ENCODE measurements around the gene SASH3. TPM values are rescaled to one million over a fixed set of nuclear protein-coding genes. Genes with fewer than 3 reads are reported as not detected.

The SASH3 gene
- total and polyA plus RNA-seq, 2 experiments from 2014 or later: 0.06 TPM; not detected in 1

GRCh38 chrX:129791336-129791735 is 11.6 kb downstream of the SASH3 start:
- Histone ChIP-seq H3K4me1 (ENCODE audit: insufficient read depth) (no peaks in the 10 kb centered on the region), H3K27ac (no peak overlapping the region), H3K9ac (no peak overlapping the region), H3K4me3 (no peak overlapping the region), H3K36me3 (ENCODE audit: low read depth) (no peaks in the 10 kb centered on the region), H2AFZ (no peak overlapping the region), H4K20me1 (ENCODE audit: insufficient read depth) (no peaks in the 10 kb centered on the region), H3K79me2 (ENCODE audit: insufficient read depth) (no peaks in the 10 kb centered on the region), H3K9me3 (ENCODE audit: low read depth) (no peaks in the 10 kb centered on the region), H3K4me2 (ENCODE audit: unreplicated experiment) (no peak overlapping the region), H3K27me3 (replicated peaks; ENCODE audit: insufficient read depth) (no peaks in the 10 kb centered on the region), H3F3A (ENCODE audit: insufficient read depth) (no peaks in the 10 kb centered on the region), H3K9me2 (ENCODE audit: insufficient read depth) (no peaks in the 10 kb centered on the region)
- TF ChIP-seq EZH2 (IDR thresholded peaks at IDR 0.05; ENCODE audit: insufficient read depth, poor library complexity, severe bottlenecking) (no peak), EZH2phosphoT487 (IDR thresholded peaks at IDR 0.05; ENCODE audit: insufficient read depth, low read depth) (no peak)
- in situ Hi-C loops (cut with MboI): no loop called here
- no peak for DNase-seq
- WGBS, 2 experiments (ENCODE audit: low coverage in 1 of 2, low lambda C conversion rate in 2 of 2, missing lambda C conversion rate in 2 of 2): 79 to 83% methylated on average over 6 to 8 of the region's 8 CpGs

GRCh38 chrX:129791961-129792570 is 12.3 kb downstream of the SASH3 start:
- Histone ChIP-seq H3K4me2 (ENCODE audit: unreplicated experiment) (no peak overlapping the region), H3K9ac (no peak overlapping the region), H3K4me3 (no peak overlapping the region), H2AFZ (no peak overlapping the region), H3K4me1 (ENCODE audit: insufficient read depth) (no peaks in the 10 kb centered on the region), H3F3A (ENCODE audit: insufficient read depth) (no peaks in the 10 kb centered on the region), H3K27me3 (replicated peaks; ENCODE audit: insufficient read depth) (no peaks in the 10 kb centered on the region), H3K79me2 (ENCODE audit: insufficient read depth) (no peaks in the 10 kb centered on the region), H3K36me3 (ENCODE audit: low read depth) (no peaks in the 10 kb centered on the region), H3K9me2 (ENCODE audit: insufficient read depth) (no peaks in the 10 kb centered on the region), H4K20me1 (ENCODE audit: insufficient read depth) (no peaks in the 10 kb centered on the region), H3K27ac (no peak overlapping the region), H3K9me3 (ENCODE audit: low read depth) (no peaks in the 10 kb centered on the region)
- in situ Hi-C loops (cut with MboI): no loop called here
- no peak for DNase-seq
- 74 to 77% methylated on average over 8 to 10 of the region's 11 CpGs for WGBS, 2 experiments (ENCODE audit: low coverage in 1 of 2, low lambda C conversion rate in 2 of 2, missing lambda C conversion rate in 2 of 2)
- TF ChIP-seq EZH2phosphoT487 (IDR thresholded peaks at IDR 0.05; ENCODE audit: insufficient read depth, low read depth) (no peak), EZH2 (IDR thresholded peaks at IDR 0.05; ENCODE audit: insufficient read depth, poor library complexity, severe bottlenecking) (no peak)

- DNase-seq: no peak
- no peaks in the 10 kb centered on the region for H3K4me1 ChIP-seq (ENCODE audit: insufficient read depth)
- no peaks in the 10 kb centered on the region for H3K9me3 ChIP-seq (ENCODE audit: low read depth)
- no peak overlapping the region for H3K4me2 ChIP-seq (ENCODE audit: unreplicated experiment)
- no peak overlapping the region for H2AFZ ChIP-seq
- no peaks in the 10 kb centered on the region for H3F3A ChIP-seq (ENCODE audit: insufficient read depth)
- H3K27me3 ChIP-seq (replicated peaks; ENCODE audit: insufficient read depth): no peaks in the 10 kb centered on the region
- H3K79me2 ChIP-seq (ENCODE audit: insufficient read depth): no peaks in the 10 kb centered on the region
- WGBS, 2 experiments (ENCODE audit: low coverage in 1 of 2, low lambda C conversion rate in 2 of 2, missing lambda C conversion rate in 2 of 2): 73 to 81% methylated on average over 13 to 17 of the region's 18 CpGs
- H3K4me3 ChIP-seq: no peak overlapping the region
- H3K9ac ChIP-seq: no peak overlapping the region
- no peaks in the 10 kb centered on the region for H4K20me1 ChIP-seq (ENCODE audit: insufficient read depth)
- in situ Hi-C loops (cut with MboI): no loop called here
- no peaks in the 10 kb centered on the region for H3K36me3 ChIP-seq (ENCODE audit: low read depth)
- H3K27ac ChIP-seq: no peak overlapping the region
- TF ChIP-seq EZH2 (IDR thresholded peaks at IDR 0.05; ENCODE audit: insufficient read depth, poor library complexity, severe bottlenecking): no peak
- no peak for TF ChIP-seq EZH2phosphoT487 (IDR thresholded peaks at IDR 0.05; ENCODE audit: insufficient read depth, low read depth)
- H3K9me2 ChIP-seq (ENCODE audit: insufficient read depth): no peaks in the 10 kb centered on the region
Measured at GRCh38 chrX:129792586-129793291, 13.0 kb downstream of the SASH3 start.

- Histone ChIP-seq H3K9me2 (ENCODE audit: insufficient read depth) (no peaks in the 10 kb centered on the region), H3K27ac (no peak overlapping the region), H3K27me3 (replicated peaks; ENCODE audit: insufficient read depth) (no peaks in the 10 kb centered on the region), H3K9ac (no peak overlapping the region), H3K9me3 (ENCODE audit: low read depth) (no peaks in the 10 kb centered on the region), H4K20me1 (ENCODE audit: insufficient read depth) (no peaks in the 10 kb centered on the region), H3K79me2 (ENCODE audit: insufficient read depth) (no peaks in the 10 kb centered on the region), H3K36me3 (ENCODE audit: low read depth) (no peaks in the 10 kb centered on the region), H3K4me3 (no peak overlapping the region), H3K4me1 (ENCODE audit: insufficient read depth) (no peaks in the 10 kb centered on the region), H3F3A (ENCODE audit: insufficient read depth) (no peaks in the 10 kb centered on the region), H3K4me2 (ENCODE audit: unreplicated experiment) (no peak overlapping the region), H2AFZ (no peak overlapping the region)
- in situ Hi-C loops (cut with MboI): no loop called here
- TF ChIP-seq EZH2 (IDR thresholded peaks at IDR 0.05; ENCODE audit: insufficient read depth, poor library complexity, severe bottlenecking) (no peak), EZH2phosphoT487 (IDR thresholded peaks at IDR 0.05; ENCODE audit: insufficient read depth, low read depth) (no peak)
- no peak for DNase-seq
- 87 to 100% methylated on average over 6 to 18 of the region's 20 CpGs for WGBS, 2 experiments (ENCODE audit: low coverage in 1 of 2, low lambda C conversion rate in 2 of 2, missing lambda C conversion rate in 2 of 2)
Measured at GRCh38 chrX:129793604-129794191, 13.9 kb downstream of the SASH3 start.

Data from GM23248 (cell line).